ENCODE measurements around the gene CLIP2.

The CLIP2 gene

DNA sequence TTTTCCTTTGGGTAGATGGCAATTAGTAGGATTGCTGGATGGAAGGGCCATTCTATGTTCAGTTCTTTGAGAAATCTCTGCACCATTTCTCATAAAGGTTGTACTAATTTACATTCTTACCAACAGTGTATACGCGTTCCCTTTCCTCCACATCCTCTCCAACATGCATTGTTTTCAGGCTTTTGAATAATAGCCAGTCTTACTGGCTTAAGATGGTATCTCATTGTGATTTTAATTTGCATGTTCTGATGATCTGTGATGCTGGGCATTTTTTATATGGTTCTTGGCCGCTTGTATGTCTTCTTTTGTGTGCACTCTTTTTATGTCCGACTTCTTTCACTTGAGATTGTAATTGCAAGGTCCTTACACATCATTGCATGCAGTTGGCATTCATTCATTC, 11.7 kb downstream of the CLIP2 start:
- Histone ChIP-seq H3K4me1 (ENCODE audit: insufficient read depth, low read length, poor library complexity, severe bottlenecking) (no peaks in the 10 kb centered on the region), H3K9me3 (ENCODE audit: insufficient read depth, low read depth, low read length) (no peaks in the 10 kb centered on the region)

DNA sequence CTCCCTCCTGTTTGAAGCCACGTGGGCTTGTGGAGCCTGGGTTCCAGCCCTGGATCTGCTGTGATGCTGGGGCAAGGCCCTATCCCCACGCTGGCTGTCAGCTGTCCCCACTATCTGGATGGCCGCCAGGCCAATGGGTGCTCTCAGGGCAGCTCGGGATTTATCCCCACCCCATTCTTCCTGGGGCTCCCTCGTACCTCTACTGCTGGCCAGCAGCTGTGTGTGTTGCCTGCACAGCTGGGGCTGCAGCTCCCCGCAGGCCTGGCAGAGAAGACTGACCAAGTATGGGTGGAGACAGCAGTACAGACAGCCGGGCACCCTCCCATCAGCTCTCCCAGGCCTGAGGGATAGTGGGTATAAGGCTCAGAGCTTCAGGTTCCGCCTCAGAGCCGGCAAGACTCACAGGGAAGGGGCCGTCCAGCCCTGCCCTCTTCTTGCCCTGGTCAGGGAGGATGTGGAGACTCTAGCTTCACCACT, 13.6 kb downstream of the CLIP2 start:
- Histone ChIP-seq H3K36me3 (ENCODE audit: insufficient read depth, low read length) (no peaks in the 10 kb centered on the region), H3F3A (ENCODE audit: low read depth) (no peaks in the 10 kb centered on the region), H3K27me3 (ENCODE audit: insufficient read depth, low read length, poor library complexity, severe bottlenecking) (no peaks in the 10 kb centered on the region), H3K9me2 (replicated peaks; ENCODE audit: low read depth, low read length) (no peaks in the 10 kb centered on the region), H3K79me2 (ENCODE audit: insufficient read depth, low read length) (peaks cover 9% of the 10 kb centered on the region; the same call in 1 of the 2 replicates), H3K4me3 (ENCODE audit: low read length, poor library complexity, severe bottlenecking) (no peak overlapping the region), H3K4me2 (ENCODE audit: low read depth, low read length, poor library complexity, severe bottlenecking) (no peak overlapping the region), H4K20me1 (ENCODE audit: insufficient read depth, low read length, poor library complexity, severe bottlenecking) (no peaks in the 10 kb centered on the region), H3K9ac (ENCODE audit: low read depth, low read length, poor library complexity, severe bottlenecking) (no peak overlapping the region), H3K4me1 (ENCODE audit: insufficient read depth, low read length, poor library complexity, severe bottlenecking) (no peaks in the 10 kb centered on the region), H2AFZ (ENCODE audit: low read length) (no peak overlapping the region), H3K9me3 (ENCODE audit: insufficient read depth, low read depth, low read length) (no peaks in the 10 kb centered on the region)
- no peak for TF ChIP-seq EZH2phosphoT487 (IDR thresholded peaks at IDR 0.05; ENCODE audit: borderline replicate concordance)

More for the DNA sequence above, 11.7 kb downstream of the CLIP2 start:
- H3F3A ChIP-seq (ENCODE audit: low read depth): no peaks in the 10 kb centered on the region
- no peak overlapping the region for H3K4me3 ChIP-seq (ENCODE audit: low read length, poor library complexity, severe bottlenecking)
- TF ChIP-seq EZH2phosphoT487 (IDR thresholded peaks at IDR 0.05; ENCODE audit: borderline replicate concordance): no peak
- TF ChIP-seq, protein P1, sequence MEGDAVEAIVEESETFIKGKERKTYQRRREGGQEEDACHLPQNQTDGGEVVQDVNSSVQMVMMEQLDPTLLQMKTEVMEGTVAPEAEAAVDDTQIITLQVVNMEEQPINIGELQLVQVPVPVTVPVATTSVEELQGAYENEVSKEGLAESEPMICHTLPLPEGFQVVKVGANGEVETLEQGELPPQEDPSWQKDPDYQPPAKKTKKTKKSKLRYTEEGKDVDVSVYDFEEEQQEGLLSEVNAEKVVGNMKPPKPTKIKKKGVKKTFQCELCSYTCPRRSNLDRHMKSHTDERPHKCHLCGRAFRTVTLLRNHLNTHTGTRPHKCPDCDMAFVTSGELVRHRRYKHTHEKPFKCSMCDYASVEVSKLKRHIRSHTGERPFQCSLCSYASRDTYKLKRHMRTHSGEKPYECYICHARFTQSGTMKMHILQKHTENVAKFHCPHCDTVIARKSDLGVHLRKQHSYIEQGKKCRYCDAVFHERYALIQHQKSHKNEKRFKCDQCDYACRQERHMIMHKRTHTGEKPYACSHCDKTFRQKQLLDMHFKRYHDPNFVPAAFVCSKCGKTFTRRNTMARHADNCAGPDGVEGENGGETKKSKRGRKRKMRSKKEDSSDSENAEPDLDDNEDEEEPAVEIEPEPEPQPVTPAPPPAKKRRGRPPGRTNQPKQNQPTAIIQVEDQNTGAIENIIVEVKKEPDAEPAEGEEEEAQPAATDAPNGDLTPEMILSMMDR (conservative IDR thresholded peaks at IDR 0.05; ENCODE audit: low read length): no peak
- no peak overlapping the region for H3K9ac ChIP-seq (ENCODE audit: low read depth, low read length, poor library complexity, severe bottlenecking)
- H3K27me3 ChIP-seq (ENCODE audit: insufficient read depth, low read length, poor library complexity, severe bottlenecking): no peaks in the 10 kb centered on the region
- H3K36me3 ChIP-seq (ENCODE audit: insufficient read depth, low read length): no peaks in the 10 kb centered on the region
- H2AFZ ChIP-seq (ENCODE audit: low read length): no peak overlapping the region
- H4K20me1 ChIP-seq (ENCODE audit: insufficient read depth, low read length, poor library complexity, severe bottlenecking): no peaks in the 10 kb centered on the region
- peaks cover 10% of the 10 kb centered on the region; the same call in 1 of the 2 replicates for H3K79me2 ChIP-seq (ENCODE audit: insufficient read depth, low read length)
- H3K4me2 ChIP-seq (ENCODE audit: low read depth, low read length, poor library complexity, severe bottlenecking): no peak overlapping the region
- H3K9me2 ChIP-seq (replicated peaks; ENCODE audit: low read depth, low read length): no peaks in the 10 kb centered on the region

DNA sequence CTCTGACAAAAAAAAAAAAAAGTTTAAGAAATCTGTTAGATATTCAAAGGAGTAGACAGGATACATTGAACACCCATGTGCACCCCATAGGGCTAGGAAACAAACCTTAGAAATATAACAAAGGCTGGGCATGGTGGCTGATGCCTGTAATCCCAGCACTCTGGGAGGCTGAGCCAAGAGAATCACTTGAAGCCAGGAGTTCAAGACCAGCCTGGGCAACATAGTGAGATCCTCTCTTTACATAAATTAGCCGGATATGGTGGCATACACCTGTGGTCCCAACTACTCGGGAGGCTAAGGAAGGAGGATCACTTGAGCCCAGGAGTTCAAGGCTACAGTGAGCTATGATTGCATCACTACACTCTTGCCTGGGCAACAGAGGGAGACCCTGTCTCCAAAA, 15.3 kb downstream of the CLIP2 start:
- Histone ChIP-seq H3F3A (ENCODE audit: low read depth) (no peaks in the 10 kb centered on the region), H4K20me1 (ENCODE audit: insufficient read depth, low read length, poor library complexity, severe bottlenecking) (no peaks in the 10 kb centered on the region), H3K9ac (ENCODE audit: low read depth, low read length, poor library complexity, severe bottlenecking) (no peak overlapping the region), H3K9me2 (replicated peaks; ENCODE audit: low read depth, low read length) (no peaks in the 10 kb centered on the region), H3K9me3 (ENCODE audit: insufficient read depth, low read depth, low read length) (no peaks in the 10 kb centered on the region), H3K79me2 (ENCODE audit: insufficient read depth, low read length) (peaks cover 9% of the 10 kb centered on the region; the same call in 1 of the 2 replicates), H3K4me1 (ENCODE audit: insufficient read depth, low read length, poor library complexity, severe bottlenecking) (no peaks in the 10 kb centered on the region), H3K27me3 (ENCODE audit: insufficient read depth, low read length, poor library complexity, severe bottlenecking) (no peaks in the 10 kb centered on the region), H3K36me3 (ENCODE audit: insufficient read depth, low read length) (no peaks in the 10 kb centered on the region), H3K4me2 (ENCODE audit: low read depth, low read length, poor library complexity, severe bottlenecking) (no peak overlapping the region), H2AFZ (ENCODE audit: low read length) (no peak overlapping the region), H3K4me3 (ENCODE audit: low read length, poor library complexity, severe bottlenecking) (no peak overlapping the region)
- no peak for TF ChIP-seq EZH2phosphoT487 (IDR thresholded peaks at IDR 0.05; ENCODE audit: borderline replicate concordance)
- TF ChIP-seq, protein P1 (conservative IDR thresholded peaks at IDR 0.05; ENCODE audit: low read length): no peak

Measured in Loucy (cell line).